ENCODE data around the gene CDC14C. TPM values are rescaled to one million over a fixed set of nuclear protein-coding genes. Genes with fewer than 3 reads are reported as not detected.

CDC14C gene
- total and polyA plus RNA-seq, 2 experiments from 2014 or later, result 0.17 TPM; not detected in 1

DNA sequence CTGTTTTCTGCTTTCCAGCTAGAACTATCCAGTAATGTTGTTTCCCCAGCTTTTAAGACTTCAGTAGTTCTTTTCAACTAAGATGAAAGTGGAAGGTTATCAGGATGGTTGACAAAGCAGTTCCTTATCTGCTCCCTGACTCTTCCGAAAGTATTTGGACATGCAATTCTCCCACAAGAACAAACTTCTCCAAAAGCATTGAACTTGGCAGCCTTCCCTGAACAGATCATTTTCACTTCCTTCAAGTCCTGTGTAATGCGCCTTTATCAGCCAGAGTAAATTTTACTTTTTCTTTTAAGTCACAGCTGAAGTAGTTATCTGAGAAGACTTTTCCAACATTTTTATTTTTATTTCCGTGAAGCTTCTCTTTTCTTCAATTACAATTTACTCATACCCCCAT, 39.7 kb downstream of the CDC14C start:
- Histone ChIP-seq H3K27ac (ENCODE audit: low read depth) (no peak overlapping the region), H3K4me3 (no peak overlapping the region), H3K4me2 (no peak overlapping the region), H3K9me2 (ENCODE audit: insufficient read depth) (peaks cover 11% of the 10 kb centered on the region; the same call in 1 of the 2 replicates), H3K4me1 (ENCODE audit: insufficient read depth) (no peaks in the 10 kb centered on the region; the same call in 1 of the 2 replicates), H2AFZ (peak overlapping the region; percentile 33; the same call in 1 of the 2 replicates), H3F3A (replicated peaks; ENCODE audit: low read depth) (no peaks in the 10 kb centered on the region), H3K27me3 (ENCODE audit: insufficient read depth) (no peaks in the 10 kb centered on the region), H3K79me2 (replicated peaks; ENCODE audit: insufficient read depth) (no peaks in the 10 kb centered on the region), H4K20me1 (replicated peaks; ENCODE audit: insufficient read depth) (no peaks in the 10 kb centered on the region), H3K36me3 (ENCODE audit: insufficient read depth) (no peaks in the 10 kb centered on the region)
- no peak for DNase-seq (ENCODE audit: low spot score)
- H3K36me3 Mint-ChIP-seq (ENCODE audit: low read depth), result no peaks in the 10 kb centered on the region
- no peak overlapping the region for H3K4me3 Mint-ChIP-seq
- ATAC-seq, result no peak
- TF ChIP-seq POLR2AphosphoS5 (IDR thresholded peaks at IDR 0.05; ENCODE audit: low read depth), result no peak
- TF ChIP-seq, protein P1, sequence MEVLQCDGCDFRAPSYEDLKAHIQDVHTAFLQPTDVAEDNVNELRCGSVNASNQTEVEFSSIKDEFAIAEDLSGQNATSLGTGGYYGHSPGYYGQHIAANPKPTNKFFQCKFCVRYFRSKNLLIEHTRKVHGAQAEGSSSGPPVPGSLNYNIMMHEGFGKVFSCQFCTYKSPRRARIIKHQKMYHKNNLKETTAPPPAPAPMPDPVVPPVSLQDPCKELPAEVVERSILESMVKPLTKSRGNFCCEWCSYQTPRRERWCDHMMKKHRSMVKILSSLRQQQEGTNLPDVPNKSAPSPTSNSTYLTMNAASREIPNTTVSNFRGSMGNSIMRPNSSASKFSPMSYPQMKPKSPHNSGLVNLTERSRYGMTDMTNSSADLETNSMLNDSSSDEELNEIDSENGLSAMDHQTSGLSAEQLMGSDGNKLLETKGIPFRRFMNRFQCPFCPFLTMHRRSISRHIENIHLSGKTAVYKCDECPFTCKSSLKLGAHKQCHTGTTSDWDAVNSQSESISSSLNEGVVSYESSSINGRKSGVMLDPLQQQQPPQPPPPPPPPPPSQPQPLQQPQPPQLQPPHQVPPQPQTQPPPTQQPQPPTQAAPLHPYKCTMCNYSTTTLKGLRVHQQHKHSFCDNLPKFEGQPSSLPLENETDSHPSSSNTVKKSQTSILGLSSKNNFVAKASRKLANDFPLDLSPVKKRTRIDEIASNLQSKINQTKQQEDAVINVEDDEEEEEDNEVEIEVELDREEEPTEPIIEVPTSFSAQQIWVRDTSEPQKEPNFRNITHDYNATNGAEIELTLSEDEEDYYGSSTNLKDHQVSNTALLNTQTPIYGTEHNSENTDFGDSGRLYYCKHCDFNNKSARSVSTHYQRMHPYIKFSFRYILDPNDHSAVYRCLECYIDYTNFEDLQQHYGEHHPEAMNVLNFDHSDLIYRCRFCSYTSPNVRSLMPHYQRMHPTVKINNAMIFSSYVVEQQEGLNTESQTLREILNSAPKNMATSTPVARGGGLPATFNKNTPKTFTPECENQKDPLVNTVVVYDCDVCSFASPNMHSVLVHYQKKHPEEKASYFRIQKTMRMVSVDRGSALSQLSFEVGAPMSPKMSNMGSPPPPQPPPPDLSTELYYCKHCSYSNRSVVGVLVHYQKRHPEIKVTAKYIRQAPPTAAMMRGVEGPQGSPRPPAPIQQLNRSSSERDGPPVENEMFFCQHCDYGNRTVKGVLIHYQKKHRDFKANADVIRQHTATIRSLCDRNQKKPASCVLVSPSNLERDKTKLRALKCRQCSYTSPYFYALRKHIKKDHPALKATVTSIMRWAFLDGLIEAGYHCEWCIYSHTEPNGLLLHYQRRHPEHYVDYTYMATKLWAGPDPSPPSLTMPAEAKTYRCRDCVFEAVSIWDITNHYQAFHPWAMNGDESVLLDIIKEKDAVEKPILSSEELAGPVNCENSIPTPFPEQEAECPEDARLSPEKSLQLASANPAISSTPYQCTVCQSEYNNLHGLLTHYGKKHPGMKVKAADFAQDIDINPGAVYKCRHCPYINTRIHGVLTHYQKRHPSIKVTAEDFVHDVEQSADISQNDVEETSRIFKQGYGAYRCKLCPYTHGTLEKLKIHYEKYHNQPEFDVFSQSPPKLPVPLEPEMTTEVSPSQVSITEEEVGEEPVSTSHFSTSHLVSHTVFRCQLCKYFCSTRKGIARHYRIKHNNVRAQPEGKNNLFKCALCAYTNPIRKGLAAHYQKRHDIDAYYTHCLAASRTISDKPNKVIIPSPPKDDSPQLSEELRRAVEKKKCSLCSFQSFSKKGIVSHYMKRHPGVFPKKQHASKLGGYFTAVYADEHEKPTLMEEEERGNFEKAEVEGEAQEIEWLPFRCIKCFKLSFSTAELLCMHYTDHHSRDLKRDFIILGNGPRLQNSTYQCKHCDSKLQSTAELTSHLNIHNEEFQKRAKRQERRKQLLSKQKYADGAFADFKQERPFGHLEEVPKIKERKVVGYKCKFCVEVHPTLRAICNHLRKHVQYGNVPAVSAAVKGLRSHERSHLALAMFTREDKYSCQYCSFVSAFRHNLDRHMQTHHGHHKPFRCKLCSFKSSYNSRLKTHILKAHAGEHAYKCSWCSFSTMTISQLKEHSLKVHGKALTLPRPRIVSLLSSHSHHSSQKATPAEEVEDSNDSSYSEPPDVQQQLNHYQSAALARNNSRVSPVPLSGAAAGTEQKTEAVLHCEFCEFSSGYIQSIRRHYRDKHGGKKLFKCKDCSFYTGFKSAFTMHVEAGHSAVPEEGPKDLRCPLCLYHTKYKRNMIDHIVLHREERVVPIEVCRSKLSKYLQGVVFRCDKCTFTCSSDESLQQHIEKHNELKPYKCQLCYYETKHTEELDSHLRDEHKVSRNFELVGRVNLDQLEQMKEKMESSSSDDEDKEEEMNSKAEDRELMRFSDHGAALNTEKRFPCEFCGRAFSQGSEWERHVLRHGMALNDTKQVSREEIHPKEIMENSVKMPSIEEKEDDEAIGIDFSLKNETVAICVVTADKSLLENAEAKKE (CRISPR knock-in tag; IDR thresholded peaks at IDR 0.05), result no peak
- TF ChIP-seq, protein P2, sequence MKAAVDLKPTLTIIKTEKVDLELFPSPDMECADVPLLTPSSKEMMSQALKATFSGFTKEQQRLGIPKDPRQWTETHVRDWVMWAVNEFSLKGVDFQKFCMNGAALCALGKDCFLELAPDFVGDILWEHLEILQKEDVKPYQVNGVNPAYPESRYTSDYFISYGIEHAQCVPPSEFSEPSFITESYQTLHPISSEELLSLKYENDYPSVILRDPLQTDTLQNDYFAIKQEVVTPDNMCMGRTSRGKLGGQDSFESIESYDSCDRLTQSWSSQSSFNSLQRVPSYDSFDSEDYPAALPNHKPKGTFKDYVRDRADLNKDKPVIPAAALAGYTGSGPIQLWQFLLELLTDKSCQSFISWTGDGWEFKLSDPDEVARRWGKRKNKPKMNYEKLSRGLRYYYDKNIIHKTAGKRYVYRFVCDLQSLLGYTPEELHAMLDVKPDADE (IDR thresholded peaks at IDR 0.05), result no peak
- no peak for TF ChIP-seq ZNF114 (CRISPR knock-in tag; IDR thresholded peaks at IDR 0.05)
- TF ChIP-seq, protein P3, sequence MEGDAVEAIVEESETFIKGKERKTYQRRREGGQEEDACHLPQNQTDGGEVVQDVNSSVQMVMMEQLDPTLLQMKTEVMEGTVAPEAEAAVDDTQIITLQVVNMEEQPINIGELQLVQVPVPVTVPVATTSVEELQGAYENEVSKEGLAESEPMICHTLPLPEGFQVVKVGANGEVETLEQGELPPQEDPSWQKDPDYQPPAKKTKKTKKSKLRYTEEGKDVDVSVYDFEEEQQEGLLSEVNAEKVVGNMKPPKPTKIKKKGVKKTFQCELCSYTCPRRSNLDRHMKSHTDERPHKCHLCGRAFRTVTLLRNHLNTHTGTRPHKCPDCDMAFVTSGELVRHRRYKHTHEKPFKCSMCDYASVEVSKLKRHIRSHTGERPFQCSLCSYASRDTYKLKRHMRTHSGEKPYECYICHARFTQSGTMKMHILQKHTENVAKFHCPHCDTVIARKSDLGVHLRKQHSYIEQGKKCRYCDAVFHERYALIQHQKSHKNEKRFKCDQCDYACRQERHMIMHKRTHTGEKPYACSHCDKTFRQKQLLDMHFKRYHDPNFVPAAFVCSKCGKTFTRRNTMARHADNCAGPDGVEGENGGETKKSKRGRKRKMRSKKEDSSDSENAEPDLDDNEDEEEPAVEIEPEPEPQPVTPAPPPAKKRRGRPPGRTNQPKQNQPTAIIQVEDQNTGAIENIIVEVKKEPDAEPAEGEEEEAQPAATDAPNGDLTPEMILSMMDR (conservative IDR thresholded peaks at IDR 0.05; ENCODE audit: low read depth in 2 of 2), result no peak
- no peak for TF ChIP-seq STAT1 (IDR thresholded peaks at IDR 0.05; ENCODE audit: unreplicated experiment)
- TF ChIP-seq NANOG (IDR thresholded peaks at IDR 0.05; ENCODE audit: borderline replicate concordance), result no peak
- TF ChIP-seq, protein P4, sequence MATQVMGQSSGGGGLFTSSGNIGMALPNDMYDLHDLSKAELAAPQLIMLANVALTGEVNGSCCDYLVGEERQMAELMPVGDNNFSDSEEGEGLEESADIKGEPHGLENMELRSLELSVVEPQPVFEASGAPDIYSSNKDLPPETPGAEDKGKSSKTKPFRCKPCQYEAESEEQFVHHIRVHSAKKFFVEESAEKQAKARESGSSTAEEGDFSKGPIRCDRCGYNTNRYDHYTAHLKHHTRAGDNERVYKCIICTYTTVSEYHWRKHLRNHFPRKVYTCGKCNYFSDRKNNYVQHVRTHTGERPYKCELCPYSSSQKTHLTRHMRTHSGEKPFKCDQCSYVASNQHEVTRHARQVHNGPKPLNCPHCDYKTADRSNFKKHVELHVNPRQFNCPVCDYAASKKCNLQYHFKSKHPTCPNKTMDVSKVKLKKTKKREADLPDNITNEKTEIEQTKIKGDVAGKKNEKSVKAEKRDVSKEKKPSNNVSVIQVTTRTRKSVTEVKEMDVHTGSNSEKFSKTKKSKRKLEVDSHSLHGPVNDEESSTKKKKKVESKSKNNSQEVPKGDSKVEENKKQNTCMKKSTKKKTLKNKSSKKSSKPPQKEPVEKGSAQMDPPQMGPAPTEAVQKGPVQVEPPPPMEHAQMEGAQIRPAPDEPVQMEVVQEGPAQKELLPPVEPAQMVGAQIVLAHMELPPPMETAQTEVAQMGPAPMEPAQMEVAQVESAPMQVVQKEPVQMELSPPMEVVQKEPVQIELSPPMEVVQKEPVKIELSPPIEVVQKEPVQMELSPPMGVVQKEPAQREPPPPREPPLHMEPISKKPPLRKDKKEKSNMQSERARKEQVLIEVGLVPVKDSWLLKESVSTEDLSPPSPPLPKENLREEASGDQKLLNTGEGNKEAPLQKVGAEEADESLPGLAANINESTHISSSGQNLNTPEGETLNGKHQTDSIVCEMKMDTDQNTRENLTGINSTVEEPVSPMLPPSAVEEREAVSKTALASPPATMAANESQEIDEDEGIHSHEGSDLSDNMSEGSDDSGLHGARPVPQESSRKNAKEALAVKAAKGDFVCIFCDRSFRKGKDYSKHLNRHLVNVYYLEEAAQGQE (IDR thresholded peaks at IDR 0.05; ENCODE audit: unreplicated experiment), result no peak
- TF ChIP-seq ZNF331 (CRISPR knock-in tag; IDR thresholded peaks at IDR 0.05; ENCODE audit: low read depth), result no peak
- no peak for TF ChIP-seq CREB1 (CRISPR knock-in tag; IDR thresholded peaks at IDR 0.05; ENCODE audit: low read depth)
- no peak for TF ChIP-seq JUNB (IDR thresholded peaks at IDR 0.05; ENCODE audit: unreplicated experiment)
- no peak for TF ChIP-seq EZH2 (IDR thresholded peaks at IDR 0.05; ENCODE audit: low read depth, unreplicated experiment)
- TF ChIP-seq EZH2phosphoT487 (IDR thresholded peaks at IDR 0.05; ENCODE audit: unreplicated experiment), result no peak
- H3K27ac Mint-ChIP-seq, result no peak overlapping the region
- H3K4me1 Mint-ChIP-seq, result peaks cover 3% of the 10 kb centered on the region; the same call in 2 of the 3 replicates
- H3K27me3 Mint-ChIP-seq (ENCODE audit: insufficient read depth, low read depth, poor library complexity), result no peaks in the 10 kb centered on the region
- no peaks in the 10 kb centered on the region for H3K9me3 Mint-ChIP-seq
